OCI-LY3 (cell line): ENCODE results near the gene ARNT2.

ENCODE experiments used
- CTCF ChIP-seq: fragments of 200-600, 300-600 bp; sonication (generic); IDR thresholded peaks from 2 replicates; pipeline ENCODE4 v1.5.1; 2014; ENCODE audit warnings: antibody characterized with exemption, low read length, low read depth
- EZH2phosphoT487 ChIP-seq: fragments of 200-600 bp; shearing (Covaris generic); IDR thresholded peaks from 2 replicates; pipeline ENCODE4 v1.6.1; 2018; ENCODE audit warnings: antibody characterized with exemption, mixed run types, low read depth

- TF ChIP-seq CTCF = no peak
- TF ChIP-seq EZH2phosphoT487 = no peak
Observed at GRCh38 chr15:80420658-80421057, 16.5 kb downstream of the ARNT2 start.
